Left cardiac atrium (tissue), 4 donors: ENCODE data around the gene TAS2R39. TPM values are rescaled to one million over a fixed set of nuclear protein-coding genes. Genes with fewer than 3 reads are reported as not detected.

Experiments
- ATAC-seq, 2 donors: fragments of 200-7000 bp; cut with Tn5 transposase; one replicate each; pipeline ENCODE4 v1.9.1; 2020; ENCODE audit warnings: mild to moderate bottlenecking in 2 of 2, moderate library complexity in 2 of 2
- DNase-seq: peaks from one replicate; pipeline ENCODE4 v3.0.0-alpha.2; 2020
- intact Hi-C, 2 donors: fragments of 100-400 bp; cut with DNase I; formaldehyde crosslinking; loops; one replicate each; pipeline versions ENCODE4 v1.14.1 to v1.15.1; 2022 to 2023
- total RNA-seq, 2 donors: library from RNA; stranded (reverse); fragmentation: NEBNext Ultra II Directional; extraction: Animal tissue kit (Norgen Biotek cat#: 25700); gene quantifications; one replicate each; pipeline ENCODE4 v1.2.1, GENCODE V29; 2021
- donor health status: DM: no; HTN: yes; CAD: no.
- donor health status: DM: no; HTN: yes; CAD: no; lungs with severe emphysema.
- donor health status: DM: yes; HTN: yes; CAD: no.
- donor health status: Dilated cardiomyopathy.

The TAS2R39 gene
- total RNA-seq, 2 donors from 2014 or later, result not detected

- DNase-seq (peak; percentile 29), ATAC-seq (peak; percentile 41 to 65)
- intact Hi-C loops, result loop anchor here (1.0 to 5.0 kb wide), 3 partner anchors 206 to 363 kb away; no protein-coding TSS in a partner anchor
These were observed 31.8 kb downstream of the TAS2R39 start for GRCh38 chr7:143214789-143215679.

GRCh38 chr7:143216151-143216550 is 32.9 kb downstream of the TAS2R39 start:
- intact Hi-C loops, result loop anchor here in 1 of 2 donors (5.0 kb wide), 1 partner anchor 364 kb away; no protein-coding TSS in a partner anchor
- ATAC-seq (no peak), DNase-seq (no peak)

DNA sequence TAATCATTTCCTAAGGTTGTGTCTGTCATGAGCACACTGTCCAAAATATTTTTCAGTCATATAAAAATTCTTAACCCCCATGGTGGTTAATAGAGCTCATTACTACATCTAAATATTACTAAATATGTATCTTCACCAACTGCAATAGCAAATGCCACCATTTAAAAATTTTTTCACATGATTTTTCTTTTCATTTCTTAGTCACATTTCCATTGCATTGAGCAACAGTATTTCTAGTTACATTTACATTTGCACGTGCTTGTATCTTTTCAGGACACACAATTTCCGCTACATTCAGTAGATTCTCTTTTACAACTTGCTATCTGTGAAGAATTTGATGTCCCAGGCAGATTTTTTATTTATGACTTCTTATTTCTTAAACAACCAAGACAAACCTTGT is 33.5 kb downstream of the TAS2R39 start:
- intact Hi-C loops, result loop anchor here in 1 of 2 donors (5.0 kb wide), 1 partner anchor 364 kb away; no protein-coding TSS in a partner anchor
- DNase-seq, result no peak
- no peak for ATAC-seq

GRCh38 chr7:143217806-143218205 is 34.6 kb downstream of the TAS2R39 start:
- ATAC-seq (no peak), DNase-seq (no peak)
- intact Hi-C loops, result loop anchor here in 1 of 2 donors (5.0 kb wide), 1 partner anchor 366 kb away; no protein-coding TSS in a partner anchor

DNA sequence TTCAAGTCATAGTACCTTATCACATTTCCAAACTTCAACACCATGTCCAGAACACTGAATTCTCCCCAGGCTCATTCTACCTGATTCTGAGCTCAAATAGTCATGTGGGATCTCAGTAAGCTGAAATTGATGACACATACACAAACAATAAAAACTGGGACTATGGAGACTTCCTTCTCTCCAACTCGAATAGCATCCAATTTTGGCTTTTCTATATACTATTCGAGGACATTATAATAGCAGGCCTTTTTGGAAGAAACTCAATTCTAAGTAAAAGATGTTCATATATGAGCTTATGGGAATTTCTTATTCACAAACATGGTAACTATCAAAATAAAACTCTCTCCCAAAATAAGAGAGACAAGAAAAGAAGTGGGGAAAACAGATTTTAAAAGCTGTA is 38.1 kb downstream of the TAS2R39 start:
- ATAC-seq, result no peak

GRCh38 chr7:143221737-143222136 is 38.5 kb downstream of the TAS2R39 start, which contains the start of gene TAS2R40:
TSS of gene TAS2R40 (plus strand) at chr7:143222037. CDS start at chr7:143222079, 42 bp downstream.
- intact Hi-C loops, result no loop called here
- no peak for ATAC-seq
- no peak for DNase-seq

More for the DNA sequence above, 38.1 kb downstream of the TAS2R39 start:
- no peak for DNase-seq
- intact Hi-C loops, result no loop called here

GRCh38 chr7:143222782-143223181 is 39.6 kb downstream of the TAS2R39 start:
- DNase-seq (peak; percentile 30), ATAC-seq (peak in 1 of 2 donors; percentile 55)
- intact Hi-C loops, result no loop called here

GRCh38 chr7:143223784-143224183 is 40.6 kb downstream of the TAS2R39 start:
- DNase-seq, result no peak
- ATAC-seq, result no peak
- intact Hi-C loops, result no loop called here

- intact Hi-C loops, result no loop called here
- DNase-seq (no peak), ATAC-seq (no peak)
These were observed 41.8 kb downstream of the TAS2R39 start for GRCh38 chr7:143225047-143225446.

GRCh38 chr7:143227806-143228205 is 44.6 kb downstream of the TAS2R39 start:
- intact Hi-C loops, result no loop called here
- no peak for DNase-seq
- no peak for ATAC-seq

DNA sequence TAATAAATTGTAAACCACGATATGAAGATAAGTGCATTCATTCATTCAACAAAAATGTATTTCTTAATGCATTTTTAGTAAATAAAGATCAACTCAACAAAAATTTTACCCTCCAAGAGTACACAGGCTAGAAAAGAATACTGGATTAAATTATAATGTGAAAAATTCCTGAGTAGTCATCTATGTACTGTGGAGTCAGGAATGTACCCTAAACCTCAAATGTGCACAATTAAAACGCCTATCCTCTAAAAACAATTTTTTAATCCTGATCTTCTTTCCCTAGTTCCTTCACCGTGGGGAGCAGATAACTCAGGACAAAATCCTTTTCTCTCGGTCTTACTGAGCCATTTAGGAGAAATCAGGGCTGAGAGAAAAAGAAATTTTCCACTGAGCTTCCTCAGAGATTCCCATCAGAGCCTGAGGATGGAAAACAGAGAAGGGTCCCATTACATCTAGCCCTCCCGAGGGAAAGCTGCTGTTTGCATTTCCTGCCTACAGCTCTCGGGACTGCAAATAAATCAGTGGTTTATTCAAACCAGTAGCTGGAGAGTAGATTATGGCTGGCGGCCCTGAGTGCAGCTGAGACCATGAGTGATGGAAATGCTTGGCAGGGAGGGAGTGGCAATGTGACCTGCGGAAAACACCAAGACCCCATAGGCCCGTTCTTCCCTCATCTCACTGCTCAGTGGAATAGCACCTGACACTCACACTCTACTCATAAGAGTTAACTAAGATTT is 46.0 kb downstream of the TAS2R39 start:
- DNase-seq (no peak), ATAC-seq (peak; percentile 5 to 30)
- intact Hi-C loops, result no loop called here

DNA sequence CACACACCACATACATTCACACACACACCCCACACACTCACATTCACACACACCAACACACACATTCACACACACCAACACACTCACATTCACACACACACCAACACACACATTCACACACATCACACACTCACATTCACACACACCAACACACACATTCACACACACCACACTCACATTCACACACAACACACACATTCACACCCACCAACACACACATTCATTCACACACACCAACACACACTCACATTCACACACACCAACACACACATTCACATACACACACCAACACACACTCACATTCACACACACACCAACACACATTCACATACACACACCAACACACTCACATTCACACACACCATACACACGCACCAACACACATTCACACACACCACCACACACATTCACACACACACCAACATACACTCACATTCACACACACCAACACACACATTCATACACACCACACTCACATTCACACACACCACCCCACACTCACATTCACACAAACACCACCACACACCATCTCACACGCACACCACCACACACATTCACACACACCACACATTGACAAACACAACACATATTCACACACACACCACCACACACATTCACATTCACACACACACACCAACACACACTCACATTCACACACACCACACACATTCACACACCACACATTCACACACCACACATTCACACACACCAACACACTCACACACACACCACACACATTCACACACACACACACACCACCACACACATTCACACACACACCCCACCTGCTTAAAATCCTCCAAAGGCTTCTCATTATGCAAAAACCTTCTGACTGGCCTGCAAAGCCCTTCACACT is 47.6 kb downstream of the TAS2R39 start:
- ATAC-seq (no peak), DNase-seq (no peak)
- intact Hi-C loops, result no loop called here

Other genes starting within 250 kb of the TAS2R39 start
- gene TRPV5, start 249.7 kb upstream of the TAS2R39 start, total RNA-seq, result not detected
- gene LLCFC1, start 243.9 kb upstream of the TAS2R39 start, total RNA-seq, result not detected
- gene KEL, start 221.1 kb upstream of the TAS2R39 start, total RNA-seq, result under 1 TPM in 1 of 2 donors, not detected in 1; 0.15 TPM
- gene OR9A2, start 156.3 kb upstream of the TAS2R39 start, total RNA-seq, result not detected
- gene OR6V1, start 131.1 kb upstream of the TAS2R39 start, total RNA-seq, result not detected
- not detected for gene PIP, start 51.3 kb upstream of the TAS2R39 start, total RNA-seq
- gene TAS2R40, start 38.6 kb downstream of the TAS2R39 start, total RNA-seq, result not detected
- 100 to 1,000 TPM; 185 to 195 TPM for gene GSTK1, start 80.0 kb downstream of the TAS2R39 start, total RNA-seq
- 1 to 10 TPM; 2.3 to 4.1 TPM for gene TMEM139, start 101.5 kb downstream of the TAS2R39 start, total RNA-seq
- gene CASP2, start 104.9 kb downstream of the TAS2R39 start, total RNA-seq, result 10 to 100 TPM in 1 of 2 donors, 1 to 10 TPM in 1; 8.0 to 12.4 TPM
- not detected for gene CLCN1, start 132.7 kb downstream of the TAS2R39 start, total RNA-seq
- under 1 TPM; 0.29 to 0.97 TPM for gene FAM131B, start 179.3 kb downstream of the TAS2R39 start, total RNA-seq
- gene ZYX, start 197.9 kb downstream of the TAS2R39 start, total RNA-seq, result 100 to 1,000 TPM in 1 of 2 donors, 10 to 100 TPM in 1; 79.1 to 156 TPM
- gene EPHA1, start 225.4 kb downstream of the TAS2R39 start, total RNA-seq, result under 1 TPM; 0.16 to 0.71 TPM